ENCODE data around the gene B3GALT6. TPM values are rescaled to one million over a fixed set of nuclear protein-coding genes. Genes with fewer than 3 reads are reported as not detected.
A peak's percentile ranks its signal among the peaks of the same experiment; 100 is the strongest.

The B3GALT6 gene
- total RNA-seq, 4 donors from 2014 or later: 12.3 to 24.1 (median 15.0) TPM

GRCh38 chr1:1196431-1197187, 35.4 kb upstream of the B3GALT6 start:
- H3K4me3 ChIP-seq: no peak overlapping the region
- WGBS, 2 donors (ENCODE audit: low coverage in 1 of 2): 71 to 81% methylated on average over 3 to 8 of the region's 13 CpGs
- peaks cover 0 to 27% (median 0%) of the 10 kb centered on the region in 3 donors for H3K9me3 ChIP-seq
- peaks cover 26% of the 10 kb centered on the region for H3K27me3 ChIP-seq
- peaks cover 0 to 12% (median 0%) of the 10 kb centered on the region in 3 donors for H3K4me1 ChIP-seq
- no peak for ATAC-seq
- H3K27ac ChIP-seq: no peak overlapping the region
- TF ChIP-seq EP300 (IDR thresholded peaks at IDR 0.05): no peak
- TF ChIP-seq POLR2A (IDR thresholded peaks at IDR 0.05): no peak
- TF ChIP-seq CTCF (IDR thresholded peaks at IDR 0.05): no peak
- TF ChIP-seq POLR2AphosphoS5 (IDR thresholded peaks at IDR 0.05): no peak
- H3K36me3 ChIP-seq: no peaks in the 10 kb centered on the region

- no CpG with 5 or more reads among the region's 8 CpGs for WGBS, 2 donors (ENCODE audit: low coverage in 1 of 2)
- no peak overlapping the region for H3K27ac ChIP-seq
- TF ChIP-seq POLR2AphosphoS5 (IDR thresholded peaks at IDR 0.05) (no peak), EP300 (IDR thresholded peaks at IDR 0.05) (no peak), POLR2A (IDR thresholded peaks at IDR 0.05) (no peak), CTCF (IDR thresholded peaks at IDR 0.05) (no peak)
- ATAC-seq: no peak
- peaks cover 27% of the 10 kb centered on the region for H3K27me3 ChIP-seq
- H3K36me3 ChIP-seq: no peaks in the 10 kb centered on the region
- H3K4me1 ChIP-seq: peaks cover 0 to 12% (median 0%) of the 10 kb centered on the region in 3 donors
- H3K9me3 ChIP-seq: peaks cover 0 to 22% (median 0%) of the 10 kb centered on the region in 3 donors
- no peak overlapping the region for H3K4me3 ChIP-seq
These were observed 34.9 kb upstream of the B3GALT6 start for GRCh38 chr1:1197188-1197500.

GRCh38 chr1:1197551-1198422, 34.2 kb upstream of the B3GALT6 start:
- TF ChIP-seq POLR2AphosphoS5 (IDR thresholded peaks at IDR 0.05) (no peak), POLR2A (IDR thresholded peaks at IDR 0.05) (no peak), CTCF (IDR thresholded peaks at IDR 0.05) (no peak), EP300 (IDR thresholded peaks at IDR 0.05) (no peak)
- WGBS, 2 donors (ENCODE audit: low coverage in 1 of 2): no CpG with 5 or more reads among the region's 48 CpGs
- H3K27ac ChIP-seq: no peak overlapping the region
- peaks cover 32% of the 10 kb centered on the region for H3K27me3 ChIP-seq
- H3K4me3 ChIP-seq: no peak overlapping the region
- peaks cover 0 to 12% (median 0%) of the 10 kb centered on the region in 3 donors for H3K4me1 ChIP-seq
- no peaks in the 10 kb centered on the region for H3K36me3 ChIP-seq
- H3K9me3 ChIP-seq: peaks cover 0 to 21% (median 0%) of the 10 kb centered on the region in 3 donors
- ATAC-seq: peak; percentile 13

GRCh38 chr1:1198423-1199140, 33.5 kb upstream of the B3GALT6 start:
- no peak overlapping the region for H3K27ac ChIP-seq
- H3K27me3 ChIP-seq: peaks cover 40% of the 10 kb centered on the region
- no peaks in the 10 kb centered on the region for H3K36me3 ChIP-seq
- H3K4me1 ChIP-seq: peaks cover 0 to 12% (median 0%) of the 10 kb centered on the region in 3 donors
- WGBS, 2 donors (ENCODE audit: low coverage in 1 of 2): no CpG with 5 or more reads among the region's 23 CpGs
- no peak overlapping the region for H3K4me3 ChIP-seq
- no peak for ATAC-seq
- TF ChIP-seq CTCF (IDR thresholded peaks at IDR 0.05) (no peak), EP300 (IDR thresholded peaks at IDR 0.05) (no peak), POLR2A (IDR thresholded peaks at IDR 0.05) (no peak), POLR2AphosphoS5 (IDR thresholded peaks at IDR 0.05) (no peak)
- H3K9me3 ChIP-seq: peaks cover 0 to 21% (median 0%) of the 10 kb centered on the region in 3 donors

Data from gastroesophageal sphincter (tissue), 4 donors.